Bronchial epithelial cell (primary cell): ENCODE measurements around the gene GNB5. TPM values are rescaled to one million over a fixed set of nuclear protein-coding genes. Genes with fewer than 3 reads are reported as not detected.

ENCODE experiments used
- DNase-seq: peaks from one replicate; pipeline ENCODE4 v3.0.0-alpha.2; 2010; ENCODE audit warnings: low read depth
- FAIRE-seq: peaks from 2 replicates; lab custom pipeline; 2011; peaks lifted over from hg19 to GRCh38; lab: Jason Lieb, UNC
- H3K27me3 ChIP-seq: 2 replicates; pipeline ENCODE4 v1.5.1; 2011; ENCODE audit warnings: low read length; ENCODE audit not compliant: control insufficient read depth, insufficient read depth
- H3K36me3 ChIP-seq: 2 replicates; pipeline ENCODE4 v1.5.1; 2011; ENCODE audit warnings: low read length; ENCODE audit not compliant: control insufficient read depth, insufficient read depth
- H3K4me3 ChIP-seq: 2 replicates; pipeline ENCODE4 v1.5.1; 2011; ENCODE audit warnings: mild to moderate bottlenecking, low read depth, low read length, control low read depth
- CTCF ChIP-seq: IDR thresholded peaks from 2 replicates; pipeline ENCODE4 v1.5.1; 2011; ENCODE audit warnings: mild to moderate bottlenecking, moderate library complexity, low read length, control low read depth, inconsistent platforms; ENCODE audit not compliant: insufficient read depth, severe bottlenecking
- total RNA-seq: library from RNA; depleted of rRNA; stranded (reverse); fragments of >200 nt; gene quantifications from 2 replicates; pipeline ENCODE4 v1.2.1, GENCODE V29; 2014

GNB5 gene
- total RNA-seq, 1 donor from 2014 or later = 46.1 TPM

- peaks cover 6% of the 10 kb centered on the region for H3K36me3 ChIP-seq
- FAIRE-seq (no peak), DNase-seq (peak; percentile 26)
- H3K4me3 ChIP-seq = no peak overlapping the region
- no peaks in the 10 kb centered on the region for H3K27me3 ChIP-seq
- no peak for TF ChIP-seq CTCF
Observed at GRCh38 chr15:52224211-52224610, 33.0 kb upstream of the GNB5 start.

GRCh38 chr15:52221730-52222129 lies 30.5 kb upstream of the GNB5 start:
- no peak for FAIRE-seq
- Histone ChIP-seq H3K36me3 (peaks cover 12% of the 10 kb centered on the region), H3K4me3 (no peak overlapping the region), H3K27me3 (no peaks in the 10 kb centered on the region)
- no peak for TF ChIP-seq CTCF
- no peak for DNase-seq

GRCh38 chr15:52220937-52221660 lies 29.9 kb upstream of the GNB5 start:
- FAIRE-seq (no peak), DNase-seq (no peak)
- Histone ChIP-seq H3K4me3 (no peak overlapping the region), H3K36me3 (peaks cover 11% of the 10 kb centered on the region), H3K27me3 (no peaks in the 10 kb centered on the region)
- no peak for TF ChIP-seq CTCF

- TF ChIP-seq CTCF = no peak
- Histone ChIP-seq H3K4me3 (no peak overlapping the region), H3K27me3 (no peaks in the 10 kb centered on the region), H3K36me3 (peaks cover 10% of the 10 kb centered on the region)
- FAIRE-seq (no peak), DNase-seq (no peak)
Observed at GRCh38 chr15:52220251-52220650, 29.1 kb upstream of the GNB5 start.

GRCh38 chr15:52218816-52219215 lies 27.6 kb upstream of the GNB5 start:
- Histone ChIP-seq H3K4me3 (no peak overlapping the region), H3K27me3 (no peaks in the 10 kb centered on the region), H3K36me3 (peaks cover 11% of the 10 kb centered on the region)
- DNase-seq (no peak), FAIRE-seq (no peak)
- no peak for TF ChIP-seq CTCF

GRCh38 chr15:52218371-52218770 lies 27.2 kb upstream of the GNB5 start:
- H3K4me3 ChIP-seq = no peak overlapping the region
- no peak for TF ChIP-seq CTCF
- no peaks in the 10 kb centered on the region for H3K27me3 ChIP-seq
- DNase-seq (no peak), FAIRE-seq (no peak)
- peaks cover 10% of the 10 kb centered on the region for H3K36me3 ChIP-seq
